HepG2 (cell line): ENCODE results near the gene HCFC1. TPM values are rescaled to one million over a fixed set of nuclear protein-coding genes. Genes with fewer than 3 reads are reported as not detected.

Source experiments
- ATAC-seq: fragments of 200-7000 bp; cut with Tn5 transposase; 3 replicates; pipeline ENCODE4 v1.9.1; 2020; ENCODE audit warnings: mild to moderate bottlenecking, moderate library complexity
- BruUV-seq: library from RNA; stranded (reverse); fragments of 400-500 nt; replicated peaks from 2 replicates; lab custom pipeline; 2021; lab: Mats Ljungman, UMichigan
- CTCF ChIA-PET: fragments of 300-600 bp; formaldehyde crosslinking; extraction: SDS; loops from one replicate; lab custom pipeline; 2021; ENCODE audit warnings: low total read pairs, inconsistent platforms, low intra/inter-chr PET ratio; lab: Yijun Ruan, JAX
- POLR2A ChIA-PET: fragments of 350-600 bp; sonication (Branson Sonifier 250); formaldehyde crosslinking; loops from one replicate; lab custom pipeline; 2020; ENCODE audit warnings: antibody characterized with exemption, inconsistent platforms; lab: Yijun Ruan, JAX
- DNase-seq: peaks from one replicate; pipeline ENCODE4 v3.0.0-alpha.2; 2015; ENCODE audit warnings: low spot score
- FAIRE-seq: peaks from 3 replicates; lab custom pipeline; 2011; peaks lifted over from hg19 to GRCh38; lab: Jason Lieb, UNC
- H2AFZ ChIP-seq: one replicate; pipeline ENCODE4 v1.6.1; 2011; ENCODE audit warnings: low read length, inconsistent platforms
- H3K27ac ChIP-seq: fragments of 300-600 bp; 3 replicates; pipeline ENCODE4 v1.8.0; 2011; ENCODE audit warnings: mixed run types, mild to moderate bottlenecking, mixed read lengths, low read length, inconsistent platforms; ENCODE audit not compliant: insufficient read depth; ENCODE audit errors: extremely low read length
- H3K27me3 ChIP-seq, 2 experiments: fragments of 200-600 bp in 1 of 2; 2 replicates in 1 of 2; 3 replicates in 1 of 2; pipeline versions ENCODE4 v1.6.0 to v1.8.0; 2011; ENCODE audit warnings: low read length in 2 of 2, mild to moderate bottlenecking in 2 of 2, moderate library complexity in 2 of 2, inconsistent platforms in 1 of 2; ENCODE audit not compliant: insufficient read depth in 2 of 2, control insufficient read depth in 1 of 2
- H3K36me3 ChIP-seq, 2 experiments: fragments of 200-600 bp in 1 of 2; replicated peaks in 1 of 2; 2 replicates in 1 of 2; 3 replicates in 1 of 2; pipeline versions ENCODE4 v1.5.1 to v1.8.0; 2011; ENCODE audit warnings: low read length in 2 of 2, inconsistent platforms in 1 of 2; ENCODE audit not compliant: insufficient read depth in 2 of 2, control insufficient read depth in 1 of 2
- H3K4me1 ChIP-seq: 2 replicates; pipeline ENCODE4 v1.5.1; 2012; ENCODE audit warnings: low read length, inconsistent platforms; ENCODE audit not compliant: insufficient read depth
- H3K4me2 ChIP-seq: 2 replicates; pipeline ENCODE4 v1.6.0; 2011; ENCODE audit warnings: low read depth, low read length, inconsistent platforms
- H3K4me3 ChIP-seq, 3 experiments: fragments of 200-600 bp in 1 of 3; sonication (generic), shearing (Covaris generic) in 1 of 3; replicated peaks in 1 of 3; 2 replicates each; pipeline ENCODE4 v1.5.1; 2011 to 2016; ENCODE audit warnings: low read length in 3 of 3, inconsistent platforms in 2 of 3, low read depth in 2 of 3, mild to moderate bottlenecking in 2 of 3, control low read depth in 1 of 3, mixed read lengths in 1 of 3; ENCODE audit not compliant: insufficient read depth in 1 of 3
- H3K79me2 ChIP-seq: one replicate; pipeline ENCODE4 v1.6.1; 2011; ENCODE audit warnings: low read length, inconsistent platforms; ENCODE audit not compliant: insufficient read depth
- H3K9ac ChIP-seq: 2 replicates; pipeline ENCODE4 v1.6.0; 2011; ENCODE audit warnings: mild to moderate bottlenecking, low read depth, low read length, inconsistent platforms; ENCODE audit not compliant: insufficient read depth
- H3K9me3 ChIP-seq: 2 replicates; pipeline ENCODE4 v1.5.1; 2012; ENCODE audit warnings: mild to moderate bottlenecking, low read length
- H4K20me1 ChIP-seq: 2 replicates; pipeline ENCODE4 v1.6.0; 2011; ENCODE audit warnings: inconsistent platforms, mild to moderate bottlenecking, low read length, moderate library complexity; ENCODE audit not compliant: insufficient read depth
- AGO2 ChIP-seq: fragments of 200-400 bp; formaldehyde crosslinking; optimal IDR thresholded peaks from 2 replicates; pipeline ENCODE3; 2017; ENCODE audit warnings: mild to moderate bottlenecking, low read depth, low read length, moderate library complexity
- GABPB1 ChIP-seq: IDR thresholded peaks from 2 replicates; pipeline ENCODE4 v1.6.1; 2016; ENCODE audit warnings: mild to moderate bottlenecking, missing genetic modification reagents, moderate library complexity, missing compliant biosample characterization
- HDAC6 ChIP-seq: fragments of 200-600 bp; sonication (generic); IDR thresholded peaks from 2 replicates; pipeline ENCODE4 v1.7.0; 2017; ENCODE audit warnings: mild to moderate bottlenecking, antibody characterized with exemption, low read length, low read depth
- MXI1 ChIP-seq: IDR thresholded peaks from 3 replicates; pipeline ENCODE4 v1.6.1; 2012; ENCODE audit warnings: low read depth, low read length, inconsistent platforms, borderline replicate concordance
- RBFOX2 ChIP-seq: fragments of 200-400 bp; formaldehyde crosslinking; IDR thresholded peaks from 2 replicates; pipeline ENCODE4 v1.6.1; 2017; ENCODE audit warnings: low read depth, mild to moderate bottlenecking, low read length
- SP2 ChIP-seq: sonication (generic); formaldehyde crosslinking; IDR thresholded peaks from 2 replicates; pipeline ENCODE4 v1.5.1; 2020; ENCODE audit warnings: mild to moderate bottlenecking, missing genetic modification reagents
- ZFX ChIP-seq: sonication (generic); formaldehyde crosslinking; IDR thresholded peaks from 2 replicates; pipeline ENCODE4 v1.4.0; 2020; ENCODE audit warnings: mild to moderate bottlenecking, low read depth, missing genetic modification reagents, moderate library complexity
- WGBS: methylation state at CpG from one replicate; pipeline ENCODE4 v1.1.6; 2017; ENCODE audit warnings: low lambda C conversion rate; 5-methylcytosine and 5-hydroxymethylcytosine counted together
- in situ Hi-C: cut with HindIII; loops from 2 replicates; pipeline ENCODE4 v1.10.0; 2017; ENCODE audit warnings: low pct_unique_long_range_greater_than_20kb; ENCODE audit not compliant: extremely low pct_ligation_motif_present
- intact Hi-C: fragments of 100-400 bp; cut with micrococcal nuclease; formaldehyde crosslinking; loops from one replicate; pipeline ENCODE4 v1.10.0; 2022; ENCODE audit not compliant: unreplicated experiment
- polyA plus RNA-seq, 8 experiments: library from polyadenylated mRNA; depleted of rRNA in 3 of 8; stranded (reverse) in 7 of 8; unstranded in 1 of 8; fragments of >200 nt; fragmentation: Illumina TruSeq in 4 of 8; extraction: Trizol in 4 of 8; gene quantifications; 2 replicates each; pipeline versions ENCODE4 v1.2.1 to v1.2.3, GENCODE V29; 2011 to 2016; ENCODE audit warnings: low read depth in 4 of 8, missing spikeins in 1 of 8, mixed read lengths in 1 of 8; ENCODE audit not compliant: insufficient read depth in 1 of 8
- total RNA-seq, 5 experiments: library from RNA; depleted of rRNA; stranded (reverse); fragments of >200 nt; fragmentation: Illumina TruSeq; extraction: Trizol; gene quantifications; 2 replicates each; pipeline ENCODE4 v1.2.3, GENCODE V29; 2016; ENCODE audit warnings: low read depth in 1 of 5
- TF ChIP-seq, protein P1 (sequence below): IDR thresholded peaks from 2 replicates; pipeline ENCODE4 v1.4.0; 2020; ENCODE audit warnings: mild to moderate bottlenecking, missing genetic modification reagents
- TF ChIP-seq, protein P2 (sequence below): sonication (generic); formaldehyde crosslinking; IDR thresholded peaks from 2 replicates; pipeline ENCODE4 v1.4.0; 2020; ENCODE audit warnings: mild to moderate bottlenecking, missing genetic modification reagents
- TF ChIP-seq, protein P3 (sequence below): sonication (generic); formaldehyde crosslinking; IDR thresholded peaks from 2 replicates; pipeline ENCODE4 v1.5.0; 2020; ENCODE audit warnings: mild to moderate bottlenecking, missing genetic modification reagents, borderline replicate concordance

Gene HCFC1
- total and polyA plus RNA-seq, 2 of the 13 experiments (the other 11 are each of a cell fraction or from before 2014, with no cell fraction given): 5.8 to 17.8 TPM

DNA sequence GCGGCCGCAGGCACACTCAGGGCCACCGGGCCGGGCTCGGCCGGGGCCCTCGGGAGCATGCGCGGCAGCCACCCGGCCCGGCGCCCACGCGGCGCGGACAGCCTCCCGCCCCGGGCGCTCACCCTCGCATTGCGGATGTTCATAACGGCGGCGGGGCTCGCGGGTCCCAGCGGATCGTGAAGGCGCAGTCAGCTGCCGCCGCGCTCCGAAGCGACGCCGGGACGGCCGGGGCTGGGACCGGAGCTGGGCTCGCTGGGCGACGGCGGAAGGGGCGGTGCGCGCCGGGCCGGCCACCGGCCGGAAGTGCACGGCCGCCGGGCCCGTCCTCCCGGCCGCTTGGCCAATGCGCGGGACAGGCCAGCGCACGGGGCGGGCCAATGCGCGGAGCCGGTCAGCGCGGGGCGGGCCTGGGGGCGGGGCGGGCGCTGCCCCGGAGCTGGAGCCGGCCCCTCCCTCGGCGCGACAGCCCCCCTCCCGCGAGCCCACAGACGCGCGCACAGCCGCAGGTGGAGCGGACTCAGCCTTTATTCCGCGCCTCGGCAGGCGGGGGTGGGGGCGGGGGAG is 36.8 kb downstream of the HCFC1 start, which contains the start of gene NAA10:
NAA10 (minus strand) TSS at position 276 of the 564 bp plus-strand sequence; CDS start at position 143, 133 bp downstream.
- in situ Hi-C loops: no loop called here
- Histone ChIP-seq H3K27ac (peak within 1 kb of the TSS; percentile 64), H3K27me3 (no peaks in the 10 kb centered on the region), H3K4me3 (peak within 1 kb of the TSS; percentile 67 to 81 (median 80)), H3K9me3 (no peaks in the 10 kb centered on the region), H3K4me1 (peaks cover 7% of the 10 kb centered on the region), H3K79me2 (peaks cover 9% of the 10 kb centered on the region), H3K9ac (peak within 1 kb of the TSS; percentile 78), H4K20me1 (no peaks in the 10 kb centered on the region), H3K4me2 (peak within 1 kb of the TSS; percentile 76), H2AFZ (no peak within 1 kb of the TSS), H3K36me3 (peaks cover 0 to 8% of the 10 kb centered on the region in 2 experiments; a peak in 1 of 5 replicates)
- ChIA-PET CTCF (no interaction called here), POLR2A (interaction anchor here (0.8 to 2.6 kb wide), 7 partner anchors 9 to 208 kb away, joined by 4 to 20 read pairs (median 5); partner anchors contain the start of genes ARHGAP4, HCFC1 and RENBP)
- ATAC-seq: peak; percentile 94
- DNase-seq: peak; percentile 32
- FAIRE-seq: no peak
- intact Hi-C loops: no loop called here
- no CpG with 5 or more reads among the region's 87 CpGs for WGBS
- no TSS peak for BruUV-seq
- TF ChIP-seq ZFX (CRISPR knock-in tag): peak; percentile 30; the same call in 1 of the 2 replicates
- TF ChIP-seq AGO2: peak; percentile 28
- peak; percentile 72 for TF ChIP-seq GABPB1 (CRISPR knock-in tag)
- TF ChIP-seq RBFOX2: peak; percentile 69
- TF ChIP-seq, protein P1, sequence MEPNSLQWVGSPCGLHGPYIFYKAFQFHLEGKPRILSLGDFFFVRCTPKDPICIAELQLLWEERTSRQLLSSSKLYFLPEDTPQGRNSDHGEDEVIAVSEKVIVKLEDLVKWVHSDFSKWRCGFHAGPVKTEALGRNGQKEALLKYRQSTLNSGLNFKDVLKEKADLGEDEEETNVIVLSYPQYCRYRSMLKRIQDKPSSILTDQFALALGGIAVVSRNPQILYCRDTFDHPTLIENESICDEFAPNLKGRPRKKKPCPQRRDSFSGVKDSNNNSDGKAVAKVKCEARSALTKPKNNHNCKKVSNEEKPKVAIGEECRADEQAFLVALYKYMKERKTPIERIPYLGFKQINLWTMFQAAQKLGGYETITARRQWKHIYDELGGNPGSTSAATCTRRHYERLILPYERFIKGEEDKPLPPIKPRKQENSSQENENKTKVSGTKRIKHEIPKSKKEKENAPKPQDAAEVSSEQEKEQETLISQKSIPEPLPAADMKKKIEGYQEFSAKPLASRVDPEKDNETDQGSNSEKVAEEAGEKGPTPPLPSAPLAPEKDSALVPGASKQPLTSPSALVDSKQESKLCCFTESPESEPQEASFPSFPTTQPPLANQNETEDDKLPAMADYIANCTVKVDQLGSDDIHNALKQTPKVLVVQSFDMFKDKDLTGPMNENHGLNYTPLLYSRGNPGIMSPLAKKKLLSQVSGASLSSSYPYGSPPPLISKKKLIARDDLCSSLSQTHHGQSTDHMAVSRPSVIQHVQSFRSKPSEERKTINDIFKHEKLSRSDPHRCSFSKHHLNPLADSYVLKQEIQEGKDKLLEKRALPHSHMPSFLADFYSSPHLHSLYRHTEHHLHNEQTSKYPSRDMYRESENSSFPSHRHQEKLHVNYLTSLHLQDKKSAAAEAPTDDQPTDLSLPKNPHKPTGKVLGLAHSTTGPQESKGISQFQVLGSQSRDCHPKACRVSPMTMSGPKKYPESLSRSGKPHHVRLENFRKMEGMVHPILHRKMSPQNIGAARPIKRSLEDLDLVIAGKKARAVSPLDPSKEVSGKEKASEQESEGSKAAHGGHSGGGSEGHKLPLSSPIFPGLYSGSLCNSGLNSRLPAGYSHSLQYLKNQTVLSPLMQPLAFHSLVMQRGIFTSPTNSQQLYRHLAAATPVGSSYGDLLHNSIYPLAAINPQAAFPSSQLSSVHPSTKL (CRISPR knock-in tag): no peak
- TF ChIP-seq SP2 (CRISPR knock-in tag): peak; percentile 66; the same call in 1 of the 2 replicates
- TF ChIP-seq, protein P2, sequence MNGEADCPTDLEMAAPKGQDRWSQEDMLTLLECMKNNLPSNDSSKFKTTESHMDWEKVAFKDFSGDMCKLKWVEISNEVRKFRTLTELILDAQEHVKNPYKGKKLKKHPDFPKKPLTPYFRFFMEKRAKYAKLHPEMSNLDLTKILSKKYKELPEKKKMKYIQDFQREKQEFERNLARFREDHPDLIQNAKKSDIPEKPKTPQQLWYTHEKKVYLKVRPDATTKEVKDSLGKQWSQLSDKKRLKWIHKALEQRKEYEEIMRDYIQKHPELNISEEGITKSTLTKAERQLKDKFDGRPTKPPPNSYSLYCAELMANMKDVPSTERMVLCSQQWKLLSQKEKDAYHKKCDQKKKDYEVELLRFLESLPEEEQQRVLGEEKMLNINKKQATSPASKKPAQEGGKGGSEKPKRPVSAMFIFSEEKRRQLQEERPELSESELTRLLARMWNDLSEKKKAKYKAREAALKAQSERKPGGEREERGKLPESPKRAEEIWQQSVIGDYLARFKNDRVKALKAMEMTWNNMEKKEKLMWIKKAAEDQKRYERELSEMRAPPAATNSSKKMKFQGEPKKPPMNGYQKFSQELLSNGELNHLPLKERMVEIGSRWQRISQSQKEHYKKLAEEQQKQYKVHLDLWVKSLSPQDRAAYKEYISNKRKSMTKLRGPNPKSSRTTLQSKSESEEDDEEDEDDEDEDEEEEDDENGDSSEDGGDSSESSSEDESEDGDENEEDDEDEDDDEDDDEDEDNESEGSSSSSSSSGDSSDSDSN (CRISPR knock-in tag): peak; percentile 27; the same call in 1 of the 2 replicates
- TF ChIP-seq, protein P3, sequence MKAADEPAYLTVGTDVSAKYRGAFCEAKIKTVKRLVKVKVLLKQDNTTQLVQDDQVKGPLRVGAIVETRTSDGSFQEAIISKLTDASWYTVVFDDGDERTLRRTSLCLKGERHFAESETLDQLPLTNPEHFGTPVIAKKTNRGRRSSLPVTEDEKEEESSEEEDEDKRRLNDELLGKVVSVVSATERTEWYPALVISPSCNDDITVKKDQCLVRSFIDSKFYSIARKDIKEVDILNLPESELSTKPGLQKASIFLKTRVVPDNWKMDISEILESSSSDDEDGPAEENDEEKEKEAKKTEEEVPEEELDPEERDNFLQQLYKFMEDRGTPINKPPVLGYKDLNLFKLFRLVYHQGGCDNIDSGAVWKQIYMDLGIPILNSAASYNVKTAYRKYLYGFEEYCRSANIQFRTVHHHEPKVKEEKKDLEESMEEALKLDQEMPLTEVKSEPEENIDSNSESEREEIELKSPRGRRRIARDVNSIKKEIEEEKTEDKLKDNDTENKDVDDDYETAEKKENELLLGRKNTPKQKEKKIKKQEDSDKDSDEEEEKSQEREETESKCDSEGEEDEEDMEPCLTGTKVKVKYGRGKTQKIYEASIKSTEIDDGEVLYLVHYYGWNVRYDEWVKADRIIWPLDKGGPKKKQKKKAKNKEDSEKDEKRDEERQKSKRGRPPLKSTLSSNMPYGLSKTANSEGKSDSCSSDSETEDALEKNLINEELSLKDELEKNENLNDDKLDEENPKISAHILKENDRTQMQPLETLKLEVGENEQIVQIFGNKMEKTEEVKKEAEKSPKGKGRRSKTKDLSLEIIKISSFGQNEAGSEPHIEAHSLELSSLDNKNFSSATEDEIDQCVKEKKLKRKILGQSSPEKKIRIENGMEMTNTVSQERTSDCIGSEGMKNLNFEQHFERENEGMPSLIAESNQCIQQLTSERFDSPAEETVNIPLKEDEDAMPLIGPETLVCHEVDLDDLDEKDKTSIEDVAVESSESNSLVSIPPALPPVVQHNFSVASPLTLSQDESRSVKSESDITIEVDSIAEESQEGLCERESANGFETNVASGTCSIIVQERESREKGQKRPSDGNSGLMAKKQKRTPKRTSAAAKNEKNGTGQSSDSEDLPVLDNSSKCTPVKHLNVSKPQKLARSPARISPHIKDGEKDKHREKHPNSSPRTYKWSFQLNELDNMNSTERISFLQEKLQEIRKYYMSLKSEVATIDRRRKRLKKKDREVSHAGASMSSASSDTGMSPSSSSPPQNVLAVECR: peak; percentile 31; the same call in 1 of the 2 replicates
- no peak for TF ChIP-seq HDAC6
- TF ChIP-seq MXI1: peak; percentile 38; the same call in 1 of the 3 replicates
